ENCODE measurements around the gene CTNNA1.
"Not testable (repeated sequence)": the region's sequence is repeated elsewhere in the genome, so short reads cannot be mapped to it uniquely, and the experiment has no call there.

Gene CTNNA1

DNA sequence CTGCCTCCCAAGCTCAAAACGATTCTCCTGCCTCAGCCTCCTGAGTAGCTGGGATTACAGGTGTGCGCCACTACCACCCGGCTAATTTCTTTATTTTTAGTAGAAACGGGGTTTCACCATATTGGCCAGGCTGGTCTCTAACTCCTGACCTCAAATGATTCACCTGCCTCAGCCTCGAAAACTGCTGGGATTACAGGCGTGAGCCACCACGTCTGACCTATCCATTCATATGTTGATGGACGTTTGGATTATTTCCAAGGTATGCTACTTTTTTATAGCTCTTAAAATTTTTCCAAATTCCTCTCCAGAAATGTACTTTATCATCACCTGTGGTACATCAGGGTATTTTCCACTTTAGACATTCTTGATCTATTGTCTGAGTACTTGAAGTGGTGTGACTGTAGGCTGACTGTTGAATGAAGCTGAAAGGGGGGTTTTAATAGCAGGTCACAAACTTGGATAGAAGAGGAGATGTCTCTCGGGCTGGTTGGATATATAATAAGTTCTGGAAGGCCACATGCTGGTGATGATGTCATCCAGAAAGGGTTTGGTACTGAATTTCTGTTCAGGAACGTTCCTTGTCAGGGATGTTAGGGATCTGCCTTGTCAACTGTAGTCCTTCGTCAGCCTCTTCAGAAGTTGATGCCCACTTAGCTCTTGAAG lies 7.4 kb downstream of the CTNNA1 start:
- DNase-seq (ENCODE audit: low read depth in 2 of 2), result no peak

GRCh38 chr5:138761115-138761514 lies 7.9 kb downstream of the CTNNA1 start:
- not testable (repeated sequence) for DNase-seq (ENCODE audit: low read depth in 2 of 2)

DNA sequence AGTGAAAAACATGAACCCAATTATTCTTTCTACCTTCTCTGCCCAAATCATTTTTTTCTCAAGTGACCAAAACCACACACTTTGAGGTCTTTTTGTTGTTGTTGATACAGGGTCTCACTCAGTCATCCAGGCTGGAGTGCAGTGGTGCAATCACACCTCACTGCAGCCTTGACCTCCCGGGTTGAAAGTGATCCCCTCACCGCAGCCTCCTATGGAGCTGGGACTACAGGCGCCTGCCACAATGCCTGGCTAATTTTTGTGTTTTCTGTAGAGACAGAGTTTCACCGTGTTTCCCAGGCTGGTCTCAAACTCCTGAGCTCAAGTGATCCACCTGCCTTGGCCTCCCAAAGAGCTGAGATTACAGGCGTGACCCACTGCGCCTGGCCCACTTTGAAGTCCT lies 8.4 kb downstream of the CTNNA1 start:
- not testable (repeated sequence) for DNase-seq (ENCODE audit: low read depth in 2 of 2)

GRCh38 chr5:138762110-138762509 lies 8.9 kb downstream of the CTNNA1 start:
- DNase-seq (ENCODE audit: low read depth in 2 of 2), result no peak

- no peak for DNase-seq (ENCODE audit: low read depth in 2 of 2)
Observed at GRCh38 chr5:138763037-138763778, 10.0 kb downstream of the CTNNA1 start.

DNA sequence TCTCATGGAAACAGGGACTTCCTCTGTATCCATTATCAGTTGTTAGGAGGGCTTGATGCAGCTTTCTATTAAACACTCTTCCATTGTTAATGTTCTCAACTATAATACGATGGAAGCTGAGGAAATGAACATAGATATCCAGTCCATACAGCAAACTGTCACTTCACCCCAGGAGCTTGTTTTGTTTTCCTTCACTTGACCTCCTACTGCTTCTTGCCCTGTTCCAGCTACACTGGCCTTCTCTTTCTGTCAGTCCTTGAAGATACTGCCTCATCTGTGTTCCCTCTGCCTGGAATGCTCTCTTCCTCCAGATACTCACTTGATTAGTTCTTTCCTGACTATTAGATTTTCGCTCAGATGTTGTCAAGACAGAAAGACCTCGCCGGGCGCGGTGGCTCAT lies 17.1 kb downstream of the CTNNA1 start:
- DNase-seq (ENCODE audit: low read depth in 2 of 2), result no peak

DNA sequence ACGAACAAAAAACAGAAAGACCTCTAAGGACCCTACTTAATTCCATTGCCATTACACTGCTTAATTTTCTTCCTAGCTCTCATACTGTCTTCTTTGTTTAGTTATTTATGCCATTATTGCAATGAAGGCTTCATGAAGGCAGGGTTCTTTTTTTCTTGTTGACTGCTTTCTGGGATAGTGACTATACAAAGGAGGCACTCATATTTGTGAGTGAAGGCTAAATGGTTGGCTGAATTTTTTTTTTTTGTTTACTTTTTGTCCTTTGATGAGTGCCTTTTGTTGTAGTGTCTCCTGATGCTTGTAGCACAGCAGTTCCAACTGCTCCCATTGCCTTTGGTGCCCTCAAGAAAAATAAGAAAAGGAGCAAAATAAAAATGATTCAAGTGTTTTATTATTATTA lies 17.8 kb downstream of the CTNNA1 start:
- DNase-seq (ENCODE audit: low read depth in 2 of 2), result no peak

GRCh38 chr5:138772986-138773594 lies 19.9 kb downstream of the CTNNA1 start:
- DNase-seq (ENCODE audit: low read depth in 2 of 2), result no peak

DNA sequence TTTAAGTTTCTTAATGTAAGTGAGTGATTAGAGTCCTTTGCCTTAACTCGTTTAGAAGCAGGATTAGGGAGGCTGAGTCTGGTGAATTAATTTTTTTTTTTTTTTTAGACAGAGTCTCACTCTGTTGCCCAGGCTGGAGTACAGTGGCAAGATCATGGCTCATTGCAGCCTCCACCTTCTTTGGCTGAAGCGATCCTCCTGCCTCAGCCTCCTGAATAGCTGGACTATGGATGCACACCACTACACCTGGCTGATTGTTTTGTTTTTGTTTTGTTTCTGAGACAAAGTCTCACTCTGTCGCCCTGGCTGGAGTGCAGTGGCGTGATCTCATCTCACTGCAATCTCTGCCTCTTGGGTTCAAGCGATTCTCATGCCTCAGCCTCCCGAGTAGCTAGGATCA lies 20.4 kb downstream of the CTNNA1 start:
- DNase-seq (ENCODE audit: low read depth in 2 of 2), result not testable (repeated sequence)

GRCh38 chr5:138775034-138775433 lies 21.8 kb downstream of the CTNNA1 start:
- DNase-seq (ENCODE audit: low read depth in 2 of 2), result no peak

DNA sequence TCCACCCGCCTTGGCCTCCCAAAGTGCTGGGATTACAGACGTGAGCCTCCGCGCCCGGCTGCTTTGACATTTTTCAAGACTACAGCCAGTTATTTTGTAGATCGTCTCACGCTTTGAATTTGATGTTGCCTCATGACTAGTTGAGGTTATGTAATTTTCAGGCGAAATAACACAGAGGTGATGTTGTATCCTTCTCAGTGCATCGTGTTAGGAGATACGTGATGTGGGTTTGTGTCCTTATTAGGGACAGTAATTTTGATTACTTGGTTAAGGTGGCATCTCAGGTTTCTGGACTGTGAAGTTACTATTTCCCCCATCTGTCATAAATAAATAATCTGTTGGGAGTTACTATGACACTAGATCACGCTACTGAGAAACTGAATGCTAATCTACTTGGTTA lies 25.0 kb downstream of the CTNNA1 start:
- DNase-seq (ENCODE audit: low read depth in 2 of 2), result no peak

DNA sequence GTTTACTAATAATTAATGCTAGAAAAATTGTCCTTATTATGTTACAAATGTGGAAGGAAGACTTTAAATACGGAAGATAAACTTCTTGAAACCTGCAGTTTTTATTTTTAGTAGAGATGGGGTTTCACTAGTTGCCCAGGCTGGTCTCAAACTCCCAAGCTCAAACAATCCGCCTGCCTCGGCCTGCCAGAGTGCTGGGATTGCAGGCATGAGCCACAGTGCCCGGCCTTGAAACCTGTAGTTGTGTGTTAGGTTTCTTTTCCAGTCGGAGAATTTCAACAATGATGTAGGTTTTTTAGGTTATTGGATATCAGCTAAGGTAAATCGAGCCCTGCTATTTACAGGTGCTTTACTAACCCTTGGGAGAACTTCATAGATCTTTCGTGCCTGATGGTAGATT lies 30.8 kb downstream of the CTNNA1 start:
- no peak for DNase-seq (ENCODE audit: low read depth in 2 of 2)

DNA sequence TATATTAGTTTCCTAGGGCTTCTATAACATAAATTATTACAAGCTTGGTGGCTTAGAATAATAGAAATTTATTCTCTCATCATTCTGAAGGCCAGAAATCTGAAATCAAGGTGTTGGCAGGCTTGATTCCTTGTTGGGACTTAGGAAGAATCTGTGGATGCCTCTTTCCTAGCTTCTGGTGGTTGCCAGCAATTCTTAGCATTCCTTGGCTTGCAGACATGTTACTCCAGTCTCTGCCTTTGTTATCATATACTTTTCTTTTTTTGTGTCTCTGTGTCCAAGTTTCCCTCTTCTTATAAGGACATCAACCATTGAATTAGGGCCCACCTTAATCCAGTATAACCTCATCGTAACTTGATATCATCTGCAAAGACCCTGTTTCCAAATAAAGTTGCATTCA lies 31.4 kb downstream of the CTNNA1 start:
- DNase-seq (ENCODE audit: low read depth in 2 of 2), result no peak

GRCh38 chr5:138789771-138790242 lies 36.6 kb downstream of the CTNNA1 start:
- DNase-seq (ENCODE audit: low read depth in 2 of 2), result no peak

- no peak for DNase-seq (ENCODE audit: low read depth in 2 of 2)
Observed at GRCh38 chr5:138790684-138791083, 37.5 kb downstream of the CTNNA1 start.

- no peak for DNase-seq (ENCODE audit: low read depth in 2 of 2)
Observed at GRCh38 chr5:138792195-138792790, 39.1 kb downstream of the CTNNA1 start.

DNA sequence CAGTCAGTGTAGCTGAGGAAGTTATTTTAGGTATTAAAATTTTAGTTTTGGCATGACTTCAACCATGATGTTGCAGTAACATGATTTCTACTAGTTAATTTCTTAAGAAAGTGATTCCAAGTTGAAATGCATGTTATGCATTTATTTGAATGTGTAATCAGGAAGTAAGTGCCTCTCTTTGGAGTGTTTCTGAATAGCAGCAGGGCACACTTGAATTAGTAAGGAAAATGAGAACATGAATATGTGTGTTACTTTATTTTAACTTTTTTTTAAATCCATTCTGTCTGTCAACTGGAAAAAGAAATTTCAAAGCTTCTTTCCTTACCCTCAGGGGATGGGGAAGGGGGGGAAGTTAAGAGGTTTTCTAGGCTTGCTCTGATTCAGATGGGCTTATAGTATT lies 40.4 kb downstream of the CTNNA1 start:
- no peak for DNase-seq (ENCODE audit: low read depth in 2 of 2)

- DNase-seq (ENCODE audit: low read depth in 2 of 2), result no peak
Observed at GRCh38 chr5:138803285-138803684, 50.1 kb downstream of the CTNNA1 start.

DNA sequence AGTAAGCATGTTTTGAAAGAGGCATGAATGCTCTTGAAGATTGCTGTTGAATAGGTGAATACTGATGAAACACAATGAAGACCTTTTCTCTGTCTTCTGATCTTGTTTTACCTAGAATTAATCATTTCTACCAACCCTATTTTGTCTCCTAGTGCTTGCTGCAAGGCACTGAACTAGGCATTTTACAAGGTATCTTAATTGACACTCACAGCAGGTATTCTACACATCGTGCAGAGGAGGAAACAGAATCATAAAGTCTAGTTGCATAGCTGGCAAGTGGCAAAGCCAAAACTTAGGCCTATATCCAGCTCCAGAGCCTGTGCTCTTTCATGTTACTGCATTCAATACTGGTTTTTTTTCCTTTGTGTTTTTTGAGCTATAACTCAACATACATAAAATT lies 50.7 kb downstream of the CTNNA1 start:
- no peak for DNase-seq (ENCODE audit: low read depth in 2 of 2)

- DNase-seq (ENCODE audit: low read depth in 2 of 2), result no peak
Observed at GRCh38 chr5:138805096-138805495, 51.9 kb downstream of the CTNNA1 start.

DNA sequence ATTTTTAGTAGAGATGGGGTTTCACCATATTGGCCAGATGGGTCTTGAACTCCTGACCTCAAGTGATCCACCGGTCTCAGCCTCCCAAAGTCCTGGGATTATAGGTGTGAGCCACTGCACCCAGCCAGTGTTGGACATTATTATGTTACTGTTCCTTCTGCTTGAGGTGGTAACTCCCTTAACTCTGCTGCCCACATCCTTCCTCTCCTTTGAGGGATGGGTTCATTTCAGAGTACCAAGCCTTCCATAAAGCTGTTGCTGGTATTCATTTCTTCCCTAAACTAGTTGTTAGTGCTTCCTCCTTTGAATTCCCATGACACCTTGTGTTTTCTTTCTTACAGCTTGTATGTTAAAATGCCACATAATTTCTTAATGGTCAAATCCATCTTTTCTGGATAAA lies 54.0 kb downstream of the CTNNA1 start:
- DNase-seq (ENCODE audit: low read depth in 2 of 2), result no peak

- DNase-seq (ENCODE audit: low read depth in 2 of 2), result no peak
Observed at GRCh38 chr5:138809391-138809790, 56.2 kb downstream of the CTNNA1 start.

DNA sequence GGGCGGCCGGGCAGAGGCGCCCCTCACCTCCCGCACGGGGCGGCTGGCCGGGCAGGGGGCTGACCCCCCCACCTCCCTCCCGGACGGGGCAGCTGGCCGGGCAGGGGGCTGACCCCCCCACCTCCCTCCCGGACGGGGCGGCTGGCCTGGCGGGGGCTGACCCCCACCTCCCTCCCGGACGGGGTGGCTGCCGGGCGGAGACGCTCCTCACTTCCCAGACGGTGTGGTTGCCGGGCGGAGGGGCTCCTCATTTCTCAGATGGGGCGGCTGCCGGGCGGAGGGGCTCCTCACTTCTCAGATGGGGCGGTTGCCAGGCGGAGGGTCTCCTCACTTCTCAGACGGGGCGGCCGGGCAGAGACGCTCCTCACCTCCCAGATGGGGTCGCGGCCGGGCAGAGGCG lies 57.6 kb downstream of the CTNNA1 start:
- not testable (repeated sequence) for DNase-seq (ENCODE audit: low read depth in 2 of 2)

Data from stimulated activated CD4-positive, alpha-beta T cell treated with anti-CD3 and anti-CD28 coated beads, Interleukin-1b, Interleukin-23, amount 100 ng/mL, for 4 hours (primary cell).